PC-9 (cell line): ENCODE measurements around the gene ZNF486. TPM values are rescaled to one million over a fixed set of nuclear protein-coding genes. Genes with fewer than 3 reads are reported as not detected.

Experiments
- BruUV-seq: library from RNA; stranded (reverse); fragments of 400-500 nt; replicated peaks from 2 replicates; lab custom pipeline; 2021; lab: Mats Ljungman, UMichigan
- CTCF ChIA-PET: fragments of 300-600 bp; sonication (Branson Sonifier 250); formaldehyde crosslinking; loops from one replicate; lab custom pipeline; 2022; ENCODE audit warnings: antibody characterized with exemption; lab: Charles Lee
- POLR2A ChIA-PET: fragments of 300-600 bp; sonication (Branson Sonifier 250); formaldehyde crosslinking; loops from one replicate; lab custom pipeline; 2022; ENCODE audit warnings: antibody characterized with exemption; ENCODE audit not compliant: unreplicated experiment; lab: Charles Lee
- DNase-seq, 2 experiments: peaks; one replicate each; pipeline versions ENCODE4 v3.0.0 to v3.0.0-alpha.2; 2015 to 2022; ENCODE audit warnings: mixed read lengths in 1 of 2
- H2AFZ ChIP-seq: fragments of 200-600 bp; sonication (generic); 2 replicates; pipeline ENCODE4 v1.8.1; 2017; ENCODE audit warnings: antibody characterized with exemption
- H3F3A ChIP-seq: fragments of 200-600 bp; sonication (generic); 2 replicates; pipeline ENCODE4 v1.8.1; 2017; ENCODE audit warnings: antibody characterized with exemption, mild to moderate bottlenecking, low read depth; ENCODE audit not compliant: insufficient read depth
- H3K27ac ChIP-seq: fragments of 200-600 bp; sonication (generic); 2 replicates; pipeline ENCODE4 v1.6.1; 2016; ENCODE audit warnings: mixed run types
- H3K27me3 ChIP-seq: fragments of 200-600 bp; sonication (generic); 2 replicates; pipeline ENCODE4 v1.6.1; 2016; ENCODE audit warnings: low read depth, mixed run types; ENCODE audit not compliant: insufficient read depth
- H3K36me3 ChIP-seq: fragments of 200-600 bp; sonication (generic); 2 replicates; pipeline ENCODE4 v1.6.1; 2016; ENCODE audit warnings: low read depth, mixed run types
- H3K4me1 ChIP-seq: fragments of 200-600 bp; sonication (generic); replicated peaks from 2 replicates; pipeline ENCODE4 v1.6.1; 2016; ENCODE audit warnings: mixed run types; ENCODE audit not compliant: insufficient read depth
- H3K4me2 ChIP-seq: fragments of 200-600 bp; sonication (generic); 2 replicates; pipeline ENCODE4 v1.6.1; 2017; ENCODE audit warnings: mixed run types
- H3K4me3 ChIP-seq: fragments of 200-600 bp; sonication (generic); 2 replicates; pipeline ENCODE4 v1.6.1; 2016; ENCODE audit warnings: mixed run types
- H3K79me2 ChIP-seq: fragments of 200-600 bp; sonication (generic); 2 replicates; pipeline ENCODE4 v1.6.1; 2017; ENCODE audit warnings: low read depth, mixed run types
- H3K9me2 ChIP-seq: fragments of 200-600 bp; sonication (generic); 2 replicates; pipeline ENCODE4 v1.8.1; 2017; ENCODE audit warnings: mild to moderate bottlenecking; ENCODE audit not compliant: insufficient read depth
- H3K9me3 ChIP-seq: fragments of 200-600 bp; sonication (generic); 2 replicates; pipeline ENCODE4 v1.8.1; 2016; ENCODE audit warnings: low read depth; ENCODE audit not compliant: insufficient read depth
- H4K20me1 ChIP-seq: fragments of 200-600 bp; sonication (generic); 2 replicates; pipeline ENCODE4 v1.8.1; 2017; ENCODE audit not compliant: insufficient read depth
- CTCF ChIP-seq: fragments of 200-600 bp; sonication (generic); conservative IDR thresholded peaks from 2 replicates; pipeline ENCODE4 v1.6.1; 2017; ENCODE audit warnings: mixed run types, antibody characterized with exemption, mild to moderate bottlenecking, moderate library complexity
- EZH2 ChIP-seq: fragments of 200-600 bp; sonication (generic); IDR thresholded peaks from 2 replicates; pipeline ENCODE4 v1.8.0; 2017; ENCODE audit warnings: antibody characterized with exemption, low read depth
- intact Hi-C: fragments of 100-400 bp; cut with micrococcal nuclease; formaldehyde crosslinking; loops from one replicate; pipeline ENCODE4 v1.10.0; 2022; ENCODE audit not compliant: unreplicated experiment
- total RNA-seq: library from RNA; stranded (reverse); gene quantifications from 2 replicates; pipeline ENCODE4 v1.2.3, GENCODE V29; 2021

Gene ZNF486
- total RNA-seq, 1 experiment from 2014 or later: 4.8 TPM

GRCh38 chr19:20182222-20182785 is 15.3 kb downstream of the ZNF486 start:
- H3K27ac ChIP-seq: no peak overlapping the region
- no peaks in the 10 kb centered on the region for H3F3A ChIP-seq
- H3K9me2 ChIP-seq: no peaks in the 10 kb centered on the region
- H4K20me1 ChIP-seq: no peaks in the 10 kb centered on the region
- TF ChIP-seq CTCF: no peak
- TF ChIP-seq EZH2: no peak
- no TSS peak for BruUV-seq
- peaks cover 10% of the 10 kb centered on the region; the same call in 1 of the 2 replicates for H3K36me3 ChIP-seq
- POLR2A ChIA-PET: no interaction called here
- no peaks in the 10 kb centered on the region for H3K4me1 ChIP-seq
- intact Hi-C loops: no loop called here
- no peak overlapping the region for H3K4me2 ChIP-seq
- no peak overlapping the region for H2AFZ ChIP-seq
- no peaks in the 10 kb centered on the region for H3K27me3 ChIP-seq
- CTCF ChIA-PET: no interaction called here
- peaks cover 10% of the 10 kb centered on the region for H3K9me3 ChIP-seq
- no peaks in the 10 kb centered on the region for H3K79me2 ChIP-seq
- DNase-seq: no peak
- H3K4me3 ChIP-seq: no peak overlapping the region

GRCh38 chr19:20186174-20186573 is 19.2 kb downstream of the ZNF486 start:
- Histone ChIP-seq H3K9me3 (peaks cover 33% of the 10 kb centered on the region), H3K9me2 (no peaks in the 10 kb centered on the region), H3K79me2 (no peaks in the 10 kb centered on the region), H2AFZ (no peak overlapping the region), H3K36me3 (peaks cover 33% of the 10 kb centered on the region), H3K4me1 (no peaks in the 10 kb centered on the region), H3K4me3 (no peak overlapping the region), H3K27ac (no peak overlapping the region), H3F3A (no peaks in the 10 kb centered on the region), H4K20me1 (no peaks in the 10 kb centered on the region), H3K27me3 (no peaks in the 10 kb centered on the region), H3K4me2 (no peak overlapping the region)
- ChIA-PET POLR2A (no interaction called here), CTCF (no interaction called here)
- no TSS peak for BruUV-seq
- DNase-seq: no peak
- TF ChIP-seq EZH2 (no peak), CTCF (no peak)
- intact Hi-C loops: no loop called here

GRCh38 chr19:20197747-20198146 is 30.7 kb downstream of the ZNF486 start:
- no peak for TF ChIP-seq EZH2
- TF ChIP-seq CTCF: no peak
- intact Hi-C loops: no loop called here
- Histone ChIP-seq H3K27me3 (no peaks in the 10 kb centered on the region), H4K20me1 (no peaks in the 10 kb centered on the region), H3K4me2 (no peak overlapping the region), H3K4me1 (no peaks in the 10 kb centered on the region), H3K9me2 (no peaks in the 10 kb centered on the region), H3K9me3 (peaks cover 59% of the 10 kb centered on the region), H3K79me2 (no peaks in the 10 kb centered on the region), H3F3A (no peaks in the 10 kb centered on the region; the same call in 1 of the 2 replicates), H3K27ac (no peak overlapping the region), H3K36me3 (peaks cover 37% of the 10 kb centered on the region), H3K4me3 (no peak overlapping the region), H2AFZ (no peak overlapping the region)
- ChIA-PET CTCF (no interaction called here), POLR2A (no interaction called here)
- BruUV-seq: no TSS peak
- no peak for DNase-seq
